IMR-90 (cell line): ENCODE data around the gene COL9A3. TPM values are rescaled to one million over a fixed set of nuclear protein-coding genes. Genes with fewer than 3 reads are reported as not detected.

ENCODE experiments used
- ATAC-seq: fragments of 200-7000 bp; cut with Tn5 transposase; 2 replicates; pipeline ENCODE4 v1.9.1; 2020; ENCODE audit warnings: low read depth, mild to moderate bottlenecking, moderate library complexity
- BruUV-seq: library from RNA; stranded (reverse); fragments of 400-500 nt; replicated peaks from 2 replicates; lab custom pipeline; 2021; lab: Mats Ljungman, UMichigan
- CTCF ChIA-PET: fragments of 300-600 bp; formaldehyde crosslinking; extraction: SDS; loops from one replicate; lab custom pipeline; 2021; ENCODE audit warnings: antibody characterized with exemption; lab: Yijun Ruan, JAX
- POLR2A ChIA-PET: fragments of 300-600 bp; sonication (Branson Sonifier 250); formaldehyde crosslinking; loops from one replicate; lab custom pipeline; 2022; ENCODE audit warnings: antibody characterized with exemption; ENCODE audit not compliant: unreplicated experiment; lab: Charles Lee
- DNase-seq: peaks from one replicate; pipeline ENCODE4 v3.0.0; 2013
- H2AFZ ChIP-seq: replicated peaks from 2 replicates; pipeline ENCODE3; 2013; ENCODE audit warnings: low read length, mild to moderate bottlenecking; ENCODE audit not compliant: poor library complexity
- H2AK5ac ChIP-seq: 2 replicates; pipeline ENCODE4 v1.6.1; 2013; ENCODE audit warnings: low read depth, low read length, inconsistent platforms
- H2AK9ac ChIP-seq: replicated peaks from 2 replicates; pipeline ENCODE3; 2013; ENCODE audit warnings: mild to moderate bottlenecking, low read depth, low read length, moderate library complexity; ENCODE audit not compliant: poor library complexity
- H2BK120ac ChIP-seq: 2 replicates; pipeline ENCODE4 v1.6.1; 2013; ENCODE audit warnings: low read depth, low read length, inconsistent platforms
- H2BK15ac ChIP-seq: 3 replicates; pipeline ENCODE4 v1.6.1; 2013; ENCODE audit warnings: low read depth, low read length, inconsistent platforms
- H2BK20ac ChIP-seq: 2 replicates; pipeline ENCODE4 v1.6.1; 2013; ENCODE audit warnings: low read depth, mild to moderate bottlenecking, inconsistent platforms, low read length, moderate library complexity
- H2BK5ac ChIP-seq: 2 replicates; pipeline ENCODE4 v1.6.1; 2013; ENCODE audit warnings: mild to moderate bottlenecking, low read depth, low read length, inconsistent platforms; ENCODE audit not compliant: poor library complexity, severe bottlenecking
- H3K14ac ChIP-seq: replicated peaks from 2 replicates; pipeline ENCODE4 v1.6.1; 2013; ENCODE audit warnings: low read depth, low read length, inconsistent platforms
- H3K18ac ChIP-seq: 2 replicates; pipeline ENCODE4 v1.6.1; 2013; ENCODE audit warnings: low read depth, low read length, control low read depth
- H3K23ac ChIP-seq: 2 replicates; pipeline ENCODE4 v1.6.1; 2013; ENCODE audit warnings: low read depth, low read length, inconsistent platforms
- H3K27ac ChIP-seq: 2 replicates; pipeline ENCODE4 v1.5.1; 2013; ENCODE audit warnings: mild to moderate bottlenecking, control low read depth, low read length; ENCODE audit not compliant: insufficient read depth
- H3K27me3 ChIP-seq: 2 replicates; pipeline ENCODE4 v1.6.1; 2013; ENCODE audit warnings: low read length; ENCODE audit not compliant: control insufficient read depth, insufficient read depth
- H3K36me3 ChIP-seq: 2 replicates; pipeline ENCODE4 v1.6.1; 2013; ENCODE audit warnings: low read length, mixed read lengths; ENCODE audit not compliant: control insufficient read depth, insufficient read depth
- H3K4ac ChIP-seq: 2 replicates; pipeline ENCODE4 v1.6.1; 2013; ENCODE audit warnings: low read depth, low read length, inconsistent platforms
- H3K4me1 ChIP-seq: 2 replicates; pipeline ENCODE4 v1.6.1; 2013; ENCODE audit warnings: low read length, mixed read lengths; ENCODE audit not compliant: control insufficient read depth, insufficient read depth
- H3K4me2 ChIP-seq: 2 replicates; pipeline ENCODE4 v1.6.1; 2013; ENCODE audit warnings: low read depth, mild to moderate bottlenecking, control low read depth, low read length, moderate library complexity
- H3K4me3 ChIP-seq: 2 replicates; pipeline ENCODE4 v1.5.1; 2013; ENCODE audit warnings: low read depth, mild to moderate bottlenecking, control low read depth, low read length, moderate library complexity; ENCODE audit not compliant: insufficient read depth
- H3K56ac ChIP-seq: 2 replicates; pipeline ENCODE4 v1.6.1; 2013; ENCODE audit warnings: low read length, inconsistent platforms; ENCODE audit not compliant: insufficient read depth; ENCODE audit errors: extremely low read depth
- H3K79me1 ChIP-seq, 2 experiments: 2 replicates each; pipeline ENCODE4 v1.6.1; 2013; ENCODE audit warnings: low read length in 2 of 2, inconsistent platforms in 1 of 2, low read depth in 1 of 2
- H3K9ac ChIP-seq: 2 replicates; pipeline ENCODE4 v1.6.1; 2013; ENCODE audit warnings: low read depth, low read length, control low read depth
- H3K9me1 ChIP-seq: 2 replicates; pipeline ENCODE4 v1.6.1; 2013; ENCODE audit warnings: low read length, inconsistent platforms; ENCODE audit not compliant: insufficient read depth
- H3K9me3 ChIP-seq: 2 replicates; pipeline ENCODE4 v1.6.1; 2013; ENCODE audit warnings: low read length; ENCODE audit not compliant: control insufficient read depth, insufficient read depth
- H4K20me1 ChIP-seq: 2 replicates; pipeline ENCODE4 v1.6.1; 2013; ENCODE audit warnings: low read length, inconsistent platforms; ENCODE audit not compliant: insufficient read depth
- H4K5ac ChIP-seq: 2 replicates; pipeline ENCODE4 v1.6.1; 2013; ENCODE audit warnings: mild to moderate bottlenecking, low read depth, low read length, control low read depth
- H4K8ac ChIP-seq, 2 experiments: 2 replicates each; pipeline ENCODE4 v1.6.1; 2013; ENCODE audit warnings: low read depth in 2 of 2, low read length in 2 of 2, control low read depth in 1 of 2, inconsistent platforms in 1 of 2
- H4K91ac ChIP-seq: 2 replicates; pipeline ENCODE4 v1.6.1; 2013; ENCODE audit warnings: low read depth, low read length, inconsistent platforms; ENCODE audit not compliant: insufficient read depth
- BHLHE40 ChIP-seq: fragments of 150-350 bp; IDR thresholded peaks from 2 replicates; pipeline ENCODE4 v1.6.1; 2016; ENCODE audit warnings: mild to moderate bottlenecking, low read depth, low read length
- CEBPB ChIP-seq: IDR thresholded peaks from 2 replicates; pipeline ENCODE4 v1.6.1; 2012; ENCODE audit warnings: low read depth, low read length, improper control_type of control experiment
- CHD1 ChIP-seq: IDR thresholded peaks from 2 replicates; pipeline ENCODE4 v1.6.1; 2012; ENCODE audit warnings: low read depth, low read length, improper control_type of control experiment
- CTCF ChIP-seq: conservative IDR thresholded peaks from 2 replicates; pipeline ENCODE4 v1.5.1; 2012; ENCODE audit warnings: mild to moderate bottlenecking, low read depth, low read length, improper control_type of control experiment
- ELK1 ChIP-seq: fragments of 150-350 bp; IDR thresholded peaks from 2 replicates; pipeline ENCODE4 v1.6.1; 2016; ENCODE audit warnings: low read depth, mild to moderate bottlenecking, low read length, moderate library complexity, borderline replicate concordance
- FOS ChIP-seq: fragments of 150-350 bp; IDR thresholded peaks from 2 replicates; pipeline ENCODE4 v1.6.1; 2016; ENCODE audit warnings: low read depth, low read length
- MAFK ChIP-seq: IDR thresholded peaks from 2 replicates; pipeline ENCODE4 v1.6.1; 2012; ENCODE audit warnings: low read depth, low read length, improper control_type of control experiment
- MAZ ChIP-seq: IDR thresholded peaks from 2 replicates; pipeline ENCODE4 v1.6.1; 2012; ENCODE audit warnings: low read depth, mild to moderate bottlenecking, low read length, improper control_type of control experiment, moderate library complexity, borderline replicate concordance
- MXI1 ChIP-seq: IDR thresholded peaks from 2 replicates; pipeline ENCODE4 v1.6.1; 2012; ENCODE audit warnings: low read depth, mild to moderate bottlenecking, low read length, moderate library complexity, borderline replicate concordance
- NFE2L2 ChIP-seq: fragments of 150-350 bp; IDR thresholded peaks from 2 replicates; pipeline ENCODE4 v1.6.1; 2016; ENCODE audit warnings: low read depth, mild to moderate bottlenecking, low read length
- POLR2A ChIP-seq: IDR thresholded peaks from 2 replicates; pipeline ENCODE4 v1.6.1; 2012; ENCODE audit warnings: mild to moderate bottlenecking, low read depth, low read length
- RAD21 ChIP-seq: IDR thresholded peaks from 2 replicates; pipeline ENCODE4 v1.6.1; 2012; ENCODE audit warnings: low read length, improper control_type of control experiment
- RCOR1 ChIP-seq: IDR thresholded peaks from 2 replicates; pipeline ENCODE4 v1.6.1; 2012; ENCODE audit warnings: mild to moderate bottlenecking, low read length, improper control_type of control experiment; ENCODE audit not compliant: insufficient replicate concordance
- SMC3 ChIP-seq: fragments of 150-350 bp; IDR thresholded peaks from 2 replicates; pipeline ENCODE4 v1.6.1; 2016; ENCODE audit warnings: low read depth, mild to moderate bottlenecking, antibody characterized with exemption, low read length, moderate library complexity
- WGBS, 2 experiments: methylation state at CpG; one replicate each; pipeline versions ENCODE4 v1.1.5 to v1.1.7; 2013; ENCODE audit warnings: missing lambda C conversion rate in 2 of 2; ENCODE audit not compliant: insufficient read length in 1 of 2; ENCODE audit errors: extremely low coverage in 2 of 2; 5-methylcytosine and 5-hydroxymethylcytosine counted together
- dilution Hi-C: fragments of 300-500 bp; cut with HindIII; formaldehyde crosslinking; loops from one replicate; pipeline ENCODE4 v1.14.3; 2018; ENCODE audit warnings: low sequenced_read_pairs; ENCODE audit not compliant: unreplicated experiment
- in situ Hi-C: fragments of 300-500 bp; cut with MboI; formaldehyde crosslinking; loops from 3 replicates; pipeline ENCODE4 v1.14.3; 2019; ENCODE audit warnings: low sequenced_read_pairs, inconsistent platforms, mixed read lengths
- intact Hi-C: fragments of 100-400 bp; cut with micrococcal nuclease; formaldehyde crosslinking; loops from 2 replicates; pipeline ENCODE4 v1.10.0; 2022
- polyA plus RNA-seq, 3 experiments: library from polyadenylated mRNA; depleted of rRNA; stranded (reverse); fragments of >200 nt; gene quantifications; 2 replicates each; pipeline ENCODE4 v1.2.3, GENCODE V29; 2012; ENCODE audit warnings: low replicate concordance in 1 of 3
- total RNA-seq: library from RNA; depleted of rRNA; stranded (reverse); fragments of >200 nt; gene quantifications from 2 replicates; pipeline ENCODE4 v1.2.3, GENCODE V29; 2012
- TF ChIP-seq, protein P1 (sequence below): fragments of 150-350 bp; IDR thresholded peaks from 2 replicates; pipeline ENCODE4 v1.6.1; 2017; ENCODE audit warnings: mild to moderate bottlenecking, antibody characterized with exemption, low read length, low read depth

Gene COL9A3
- total and polyA plus RNA-seq, 2 of the 4 experiments (the other 2 are of a cell fraction): 0.36 to 1.4 TPM

DNA sequence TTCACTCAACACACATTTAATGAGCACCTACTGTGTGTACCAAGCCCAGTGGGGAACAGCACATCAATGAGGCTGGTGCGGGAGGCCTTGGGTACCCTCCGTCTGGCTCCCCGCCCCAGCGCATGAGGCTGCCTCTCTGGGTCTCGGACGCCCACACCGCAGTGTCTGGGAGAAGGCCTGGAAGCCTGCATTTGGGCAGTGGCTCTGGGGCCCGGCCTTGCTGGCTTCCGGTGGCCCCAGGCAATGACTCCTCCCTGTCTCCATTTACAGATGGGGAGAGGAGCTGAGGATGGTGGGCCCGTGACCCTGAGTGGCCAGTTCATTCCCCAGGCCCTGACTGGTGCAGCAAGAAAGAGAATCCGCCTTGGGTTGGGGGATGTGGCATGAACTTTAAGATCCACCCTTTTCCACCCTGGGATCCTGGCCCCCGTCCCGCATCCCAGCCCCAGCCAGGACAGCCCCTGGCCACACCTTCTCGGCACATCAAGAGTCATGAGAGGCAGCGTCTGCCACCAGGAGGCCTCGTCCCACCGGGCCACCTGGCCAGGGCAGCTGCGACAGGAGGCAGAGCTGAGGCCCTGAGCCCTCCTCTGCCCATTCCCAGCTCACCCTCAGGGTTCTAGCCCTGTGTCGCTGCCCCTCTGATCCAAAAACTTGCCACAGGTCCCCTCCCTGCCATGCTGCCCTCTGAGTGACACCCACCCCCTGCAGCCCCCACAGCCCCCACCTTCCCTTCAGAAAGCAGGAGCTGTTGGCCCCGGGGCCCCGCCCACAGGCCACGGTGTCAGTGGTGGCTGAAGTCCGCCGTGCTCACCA, 38.0 kb upstream of the COL9A3 start:
- Histone ChIP-seq H3K23ac (no peak overlapping the region), H4K91ac (no peak overlapping the region), H3K4me3 (no peak overlapping the region), H3K4ac (no peak overlapping the region), H3K9ac (no peak overlapping the region), H3K36me3 (no peaks in the 10 kb centered on the region), H3K9me3 (no peaks in the 10 kb centered on the region), H2BK20ac (no peak overlapping the region), H2BK15ac (no peak overlapping the region), H2BK5ac (no peak overlapping the region), H4K5ac (no peak overlapping the region), H3K27ac (no peak overlapping the region), H3K79me1 (no peaks in the 10 kb centered on the region), H3K4me2 (no peak overlapping the region), H3K9me1 (no peaks in the 10 kb centered on the region; the same call in 1 of the 2 replicates), H2AK5ac (no peak overlapping the region), H2AK9ac (no peak overlapping the region), H4K20me1 (no peaks in the 10 kb centered on the region), H3K14ac (no peak overlapping the region), H4K8ac (no peak overlapping the region), H3K56ac (no peak overlapping the region), H3K18ac (no peak overlapping the region), H2BK120ac (no peak overlapping the region), H3K4me1 (no peaks in the 10 kb centered on the region), H3K27me3 (peaks cover 2% of the 10 kb centered on the region; the same call in 1 of the 2 replicates), H2AFZ (no peak overlapping the region)
- ATAC-seq: no peak
- no TSS peak for BruUV-seq
- in situ Hi-C loops (no loop called here), dilution Hi-C loops (no loop called here), intact Hi-C loops (no loop called here)
- ChIA-PET CTCF (interaction anchor here (0.6 to 2.1 kb wide), 2 partner anchors 13 to 107 kb away, joined by 4 to 8 read pairs; no protein-coding TSS in a partner anchor), POLR2A (no interaction called here)
- DNase-seq: no peak
- TF ChIP-seq CEBPB: no peak
- TF ChIP-seq FOS: no peak
- TF ChIP-seq MAFK: no peak
- no peak for TF ChIP-seq POLR2A
- TF ChIP-seq RCOR1: no peak
- TF ChIP-seq, protein P1, sequence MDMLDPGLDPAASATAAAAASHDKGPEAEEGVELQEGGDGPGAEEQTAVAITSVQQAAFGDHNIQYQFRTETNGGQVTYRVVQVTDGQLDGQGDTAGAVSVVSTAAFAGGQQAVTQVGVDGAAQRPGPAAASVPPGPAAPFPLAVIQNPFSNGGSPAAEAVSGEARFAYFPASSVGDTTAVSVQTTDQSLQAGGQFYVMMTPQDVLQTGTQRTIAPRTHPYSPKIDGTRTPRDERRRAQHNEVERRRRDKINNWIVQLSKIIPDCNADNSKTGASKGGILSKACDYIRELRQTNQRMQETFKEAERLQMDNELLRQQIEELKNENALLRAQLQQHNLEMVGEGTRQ: no peak
- no peak for TF ChIP-seq SMC3
- no peak for TF ChIP-seq MXI1
- no peak for TF ChIP-seq NFE2L2
- TF ChIP-seq ELK1: no peak
- TF ChIP-seq BHLHE40: no peak
- TF ChIP-seq RAD21: no peak
- TF ChIP-seq CTCF: no peak
- TF ChIP-seq MAZ: no peak
- no peak for TF ChIP-seq CHD1
- WGBS, 2 experiments: 73% methylated on average over 10 of the region's 24 CpGs; no CpG with 5 or more reads in 1 of the 2 experiments
